Measurements from ENCODE around the gene CDH15. TPM values are rescaled to one million over a fixed set of nuclear protein-coding genes. Genes with fewer than 3 reads are reported as not detected.

Gene CDH15, protein sequence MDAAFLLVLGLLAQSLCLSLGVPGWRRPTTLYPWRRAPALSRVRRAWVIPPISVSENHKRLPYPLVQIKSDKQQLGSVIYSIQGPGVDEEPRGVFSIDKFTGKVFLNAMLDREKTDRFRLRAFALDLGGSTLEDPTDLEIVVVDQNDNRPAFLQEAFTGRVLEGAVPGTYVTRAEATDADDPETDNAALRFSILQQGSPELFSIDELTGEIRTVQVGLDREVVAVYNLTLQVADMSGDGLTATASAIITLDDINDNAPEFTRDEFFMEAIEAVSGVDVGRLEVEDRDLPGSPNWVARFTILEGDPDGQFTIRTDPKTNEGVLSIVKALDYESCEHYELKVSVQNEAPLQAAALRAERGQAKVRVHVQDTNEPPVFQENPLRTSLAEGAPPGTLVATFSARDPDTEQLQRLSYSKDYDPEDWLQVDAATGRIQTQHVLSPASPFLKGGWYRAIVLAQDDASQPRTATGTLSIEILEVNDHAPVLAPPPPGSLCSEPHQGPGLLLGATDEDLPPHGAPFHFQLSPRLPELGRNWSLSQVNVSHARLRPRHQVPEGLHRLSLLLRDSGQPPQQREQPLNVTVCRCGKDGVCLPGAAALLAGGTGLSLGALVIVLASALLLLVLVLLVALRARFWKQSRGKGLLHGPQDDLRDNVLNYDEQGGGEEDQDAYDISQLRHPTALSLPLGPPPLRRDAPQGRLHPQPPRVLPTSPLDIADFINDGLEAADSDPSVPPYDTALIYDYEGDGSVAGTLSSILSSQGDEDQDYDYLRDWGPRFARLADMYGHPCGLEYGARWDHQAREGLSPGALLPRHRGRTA
- 3.8 TPM for total RNA-seq (2021; ENCODE audit: unreplicated experiment)
- polyA plus RNA-seq (2012) = 1.7 and 2.3 TPM in 2 replicates
- Bru-seq, nascent RNA = percentile 28 among the genes with signal in this experiment
- percentile 29 among the genes with signal in this experiment for BruChase-seq, experiment 1, labeled RNA remaining after a 6-hour chase
- percentile 26 among the genes with signal in this experiment for BruChase-seq, experiment 2, labeled RNA remaining after a 2-hour chase
- long read RNA-seq, partial matches to known transcripts = 4 of 7 reads
- long read RNA-seq, other reads (novel, unspliced or antisense) = 1 of 7 reads

DNA sequence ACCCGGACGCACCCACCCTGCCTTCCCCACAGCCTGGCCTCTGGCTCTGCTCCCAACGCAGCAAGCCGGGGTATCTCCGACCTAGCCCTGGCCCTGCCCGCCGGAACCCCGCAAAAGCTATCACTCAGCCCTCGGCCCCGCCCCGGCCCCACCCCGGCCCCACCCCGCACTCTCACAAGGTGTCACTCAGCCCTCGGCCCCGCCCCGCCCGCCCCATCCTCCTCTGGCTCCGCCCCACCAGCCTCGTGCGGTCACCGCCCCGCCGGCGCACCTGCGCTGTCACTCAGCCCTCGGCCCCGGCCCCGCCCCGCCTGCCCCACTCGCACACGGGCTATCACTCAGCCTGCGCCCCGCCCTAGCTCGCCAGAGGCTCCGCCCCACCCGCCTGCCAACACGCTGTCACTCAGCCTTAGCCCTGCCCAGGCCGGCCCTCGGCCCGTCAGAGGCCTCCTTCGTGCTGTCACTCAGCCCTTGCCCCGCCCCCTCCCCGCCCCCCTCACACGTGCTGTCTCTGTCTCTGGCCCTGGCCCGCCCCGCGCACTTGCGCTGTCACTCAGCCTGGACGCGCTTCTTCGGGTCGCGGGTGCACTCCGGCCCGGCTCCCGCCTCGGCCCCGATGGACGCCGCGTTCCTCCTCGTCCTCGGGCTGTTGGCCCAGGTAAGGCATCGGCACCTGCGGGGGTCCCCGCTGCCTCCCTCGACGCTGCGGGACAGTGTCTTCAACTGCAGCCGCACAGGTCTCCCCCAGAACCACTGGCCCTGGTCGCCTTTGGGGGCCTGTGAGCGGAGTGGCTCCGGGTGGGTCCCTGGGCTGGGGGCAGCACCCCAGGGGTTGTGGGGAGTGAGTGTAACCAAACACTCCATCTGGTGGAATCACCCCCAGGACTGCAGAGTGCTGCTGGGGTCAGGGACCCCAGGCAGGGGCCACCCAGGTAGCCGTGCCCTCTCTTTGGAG, at the start of gene CDH15:
Gene CDH15, plus strand, starts transcription at position 533 of the 955 bp plus-strand sequence. Its CDS starts 84 bp downstream, at position 617.
- peak within 1 kb of the TSS; percentile 91 for H3K4me2 ChIP-seq (ENCODE audit: low read length)
- H3K9me2 ChIP-seq (ENCODE audit: insufficient read depth) = no peaks in the 10 kb centered on the region
- ATAC-seq (peak; percentile 90), DNase-seq (ENCODE audit: low read depth, low spot score) (peak; percentile 98)
- no peaks in the 10 kb centered on the region for H3K9me3 ChIP-seq (ENCODE audit: control insufficient read depth in 1 of 2, insufficient read depth in 1 of 2, low read depth in 1 of 2, low read length in 2 of 2)
- no peaks in the 10 kb centered on the region for H4K20me1 ChIP-seq (ENCODE audit: insufficient read depth)
- H3K36me3 ChIP-seq (ENCODE audit: control insufficient read depth in 1 of 2, insufficient read depth in 2 of 2, low read length in 2 of 2) = no peaks in the 10 kb centered on the region
- no peaks in the 10 kb centered on the region for H3K79me2 ChIP-seq (ENCODE audit: insufficient read depth, low read length)
- peaks cover 24 to 40% of the 10 kb centered on the region in 2 experiments for H3K4me1 ChIP-seq (ENCODE audit: control insufficient read depth in 1 of 2, insufficient read depth in 2 of 2, low read length in 2 of 2)
- H3K9ac ChIP-seq (ENCODE audit: low read length) = peak within 1 kb of the TSS; percentile 55
- ChIA-PET RAD21 (ENCODE audit: low non-redundant PET in 1 of 2, low total read pairs in 2 of 2, uncharacterized antibody in 2 of 2, unreplicated experiment in 2 of 2) (interaction anchor here (0.5 to 1.0 kb wide), 6 partner anchors 21 to 359 kb away, joined by 3 to 5 read pairs (median 4); no protein-coding TSS in a partner anchor), POLR2A (interaction anchor here (0.7 to 1.4 kb wide), 8 partner anchors 16 to 360 kb away, joined by 3 to 12 read pairs (median 4); partner anchors contain the start of genes APRT and ZNF778), CTCF (interaction anchor here (0.8 to 1.6 kb wide), 11 partner anchors 16 to 434 kb away, joined by 3 to 11 read pairs (median 4); partner anchors contain the start of genes PIEZO1 and SLC22A31)
- intact Hi-C loops (cut with micrococcal nuclease) = loop anchor here (1.0 to 2.0 kb wide), 4 partner anchors 21 to 359 kb away; partner anchors contain the start of genes SLC22A31 and ZNF778
- peak within 1 kb of the TSS; percentile 73 for H2AFZ ChIP-seq (ENCODE audit: low read depth, low read length, poor library complexity, severe bottlenecking)
- TF ChIP-seq RAD21 (IDR thresholded peaks at IDR 0.05; ENCODE audit: low read depth) (no peak), TCF7L2 (IDR thresholded peaks at IDR 0.05; ENCODE audit: borderline replicate concordance, extremely low read depth, insufficient read depth, insufficient read length) (no peak), POLR2AphosphoS5 (IDR thresholded peaks at IDR 0.05; ENCODE audit: low read depth, low read length) (peak; percentile 53), ZFX (IDR thresholded peaks at IDR 0.05) (no peak)
- TF ChIP-seq, protein P1, sequence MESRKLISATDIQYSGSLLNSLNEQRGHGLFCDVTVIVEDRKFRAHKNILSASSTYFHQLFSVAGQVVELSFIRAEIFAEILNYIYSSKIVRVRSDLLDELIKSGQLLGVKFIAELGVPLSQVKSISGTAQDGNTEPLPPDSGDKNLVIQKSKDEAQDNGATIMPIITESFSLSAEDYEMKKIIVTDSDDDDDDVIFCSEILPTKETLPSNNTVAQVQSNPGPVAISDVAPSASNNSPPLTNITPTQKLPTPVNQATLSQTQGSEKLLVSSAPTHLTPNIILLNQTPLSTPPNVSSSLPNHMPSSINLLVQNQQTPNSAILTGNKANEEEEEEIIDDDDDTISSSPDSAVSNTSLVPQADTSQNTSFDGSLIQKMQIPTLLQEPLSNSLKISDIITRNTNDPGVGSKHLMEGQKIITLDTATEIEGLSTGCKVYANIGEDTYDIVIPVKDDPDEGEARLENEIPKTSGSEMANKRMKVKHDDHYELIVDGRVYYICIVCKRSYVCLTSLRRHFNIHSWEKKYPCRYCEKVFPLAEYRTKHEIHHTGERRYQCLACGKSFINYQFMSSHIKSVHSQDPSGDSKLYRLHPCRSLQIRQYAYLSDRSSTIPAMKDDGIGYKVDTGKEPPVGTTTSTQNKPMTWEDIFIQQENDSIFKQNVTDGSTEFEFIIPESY (IDR thresholded peaks at IDR 0.05; ENCODE audit: extremely low read depth, insufficient replicate concordance, low read length) = no peak
- TSS peak; percentile 77 for BruUV-seq (replicated peaks)
- no peaks in the 10 kb centered on the region for H3K27me3 ChIP-seq (ENCODE audit: insufficient read depth, low read length)
- H3K27ac ChIP-seq (ENCODE audit: low read depth, low read length) = peak within 1 kb of the TSS; percentile 41; the same call in 1 of the 2 replicates
- peak within 1 kb of the TSS; percentile 38 to 54 for H3K4me3 ChIP-seq (replicated peaks in 1 of 2; ENCODE audit: low read depth in 1 of 2, low read length in 2 of 2)

All from HCT116 (cell line).